ENCODE data around the gene C6orf118. TPM values are rescaled to one million over a fixed set of nuclear protein-coding genes. Genes with fewer than 3 reads are reported as not detected.

Gene C6orf118
- total RNA-seq, 1 donor = not detected

- DNase-seq (ENCODE audit: insufficient read length, low spot score, missing footprints) = peak; percentile 29
- peak overlapping the region; percentile 67 for H2AFZ ChIP-seq (ENCODE audit: low read length)
- H3K27ac ChIP-seq (ENCODE audit: low read depth, low read length) = no peak overlapping the region
- no peaks in the 10 kb centered on the region for H3K79me2 ChIP-seq (ENCODE audit: insufficient read depth, low read length)
- H3K27me3 ChIP-seq (ENCODE audit: insufficient read depth, low read length) = no peaks in the 10 kb centered on the region
- H3K4me3 ChIP-seq (ENCODE audit: insufficient read depth, low read length) = no peak overlapping the region
- no peaks in the 10 kb centered on the region for H4K20me1 ChIP-seq (ENCODE audit: insufficient read depth, low read length)
- no peaks in the 10 kb centered on the region for H3K4me1 ChIP-seq (ENCODE audit: insufficient read depth, low read length)
- H3K4me2 ChIP-seq (ENCODE audit: insufficient read depth, low read length) = no peak overlapping the region
- TF ChIP-seq CTCF (IDR thresholded peaks at IDR 0.05; ENCODE audit: extremely low read depth, low read depth, low read length) = no peak
- no peaks in the 10 kb centered on the region for H3K36me3 ChIP-seq (ENCODE audit: insufficient read depth, low read length)
- H3K9me3 ChIP-seq (ENCODE audit: low read depth, low read length) = no peaks in the 10 kb centered on the region
These were observed 63.7 kb downstream of the C6orf118 start for GRCh38 chr6:165245701-165246100.

- H4K20me1 ChIP-seq (ENCODE audit: insufficient read depth, low read length) = no peaks in the 10 kb centered on the region
- H3K4me1 ChIP-seq (ENCODE audit: insufficient read depth, low read length) = no peaks in the 10 kb centered on the region
- no peaks in the 10 kb centered on the region for H3K27me3 ChIP-seq (ENCODE audit: insufficient read depth, low read length)
- H3K4me2 ChIP-seq (ENCODE audit: insufficient read depth, low read length) = no peak overlapping the region
- H2AFZ ChIP-seq (ENCODE audit: low read length) = peak overlapping the region; percentile 67
- H3K36me3 ChIP-seq (ENCODE audit: insufficient read depth, low read length) = no peaks in the 10 kb centered on the region
- H3K9me3 ChIP-seq (ENCODE audit: low read depth, low read length) = no peaks in the 10 kb centered on the region
- TF ChIP-seq CTCF (IDR thresholded peaks at IDR 0.05; ENCODE audit: extremely low read depth, low read depth, low read length) = peak; percentile 69
- H3K27ac ChIP-seq (ENCODE audit: low read depth, low read length) = no peak overlapping the region
- DNase-seq (ENCODE audit: insufficient read length, low spot score, missing footprints) = no peak
- no peak overlapping the region for H3K4me3 ChIP-seq (ENCODE audit: insufficient read depth, low read length)
- H3K79me2 ChIP-seq (ENCODE audit: insufficient read depth, low read length) = no peaks in the 10 kb centered on the region
These were observed 64.1 kb downstream of the C6orf118 start for GRCh38 chr6:165245287-165245686.

GRCh38 chr6:165244524-165245247 lies 64.7 kb downstream of the C6orf118 start:
- no peak for DNase-seq (ENCODE audit: insufficient read length, low spot score, missing footprints)
- no peak overlapping the region for H3K4me3 ChIP-seq (ENCODE audit: insufficient read depth, low read length)
- no peaks in the 10 kb centered on the region for H3K4me1 ChIP-seq (ENCODE audit: insufficient read depth, low read length)
- H3K79me2 ChIP-seq (ENCODE audit: insufficient read depth, low read length) = no peaks in the 10 kb centered on the region
- H3K27ac ChIP-seq (ENCODE audit: low read depth, low read length) = no peak overlapping the region
- no peaks in the 10 kb centered on the region for H3K27me3 ChIP-seq (ENCODE audit: insufficient read depth, low read length)
- TF ChIP-seq CTCF (IDR thresholded peaks at IDR 0.05; ENCODE audit: extremely low read depth, low read depth, low read length) = no peak
- no peaks in the 10 kb centered on the region for H3K9me3 ChIP-seq (ENCODE audit: low read depth, low read length)
- no peak overlapping the region for H3K4me2 ChIP-seq (ENCODE audit: insufficient read depth, low read length)
- H3K36me3 ChIP-seq (ENCODE audit: insufficient read depth, low read length) = no peaks in the 10 kb centered on the region
- no peak overlapping the region for H2AFZ ChIP-seq (ENCODE audit: low read length)
- H4K20me1 ChIP-seq (ENCODE audit: insufficient read depth, low read length) = no peaks in the 10 kb centered on the region

- no peaks in the 10 kb centered on the region for H3K79me2 ChIP-seq (ENCODE audit: insufficient read depth, low read length)
- no peaks in the 10 kb centered on the region for H3K9me3 ChIP-seq (ENCODE audit: low read depth, low read length)
- H3K4me3 ChIP-seq (ENCODE audit: insufficient read depth, low read length) = no peak overlapping the region
- H2AFZ ChIP-seq (ENCODE audit: low read length) = no peak overlapping the region
- H3K4me1 ChIP-seq (ENCODE audit: insufficient read depth, low read length) = no peaks in the 10 kb centered on the region
- no peak overlapping the region for H3K27ac ChIP-seq (ENCODE audit: low read depth, low read length)
- no peaks in the 10 kb centered on the region for H3K36me3 ChIP-seq (ENCODE audit: insufficient read depth, low read length)
- no peak for TF ChIP-seq CTCF (IDR thresholded peaks at IDR 0.05; ENCODE audit: extremely low read depth, low read depth, low read length)
- no peak for DNase-seq (ENCODE audit: insufficient read length, low spot score, missing footprints)
- no peaks in the 10 kb centered on the region for H4K20me1 ChIP-seq (ENCODE audit: insufficient read depth, low read length)
- no peaks in the 10 kb centered on the region for H3K27me3 ChIP-seq (ENCODE audit: insufficient read depth, low read length)
- H3K4me2 ChIP-seq (ENCODE audit: insufficient read depth, low read length) = no peak overlapping the region
These were observed 65.6 kb downstream of the C6orf118 start for GRCh38 chr6:165243801-165244200.

All from osteoblast (primary cell).